ENCODE results near the gene HMG20A. TPM values are rescaled to one million over a fixed set of nuclear protein-coding genes. Genes with fewer than 3 reads are reported as not detected.

Gene HMG20A
- polyA plus RNA-seq (2011; rRNA removed) (31.0 and 40.1 TPM in 2 replicates), polyA minus RNA-seq (2011; rRNA and poly(A)+ RNA removed) (34.6 and 48.6 TPM in 2 replicates)

- CTCF ChIA-PET = interaction anchor here (1.3 to 2.5 kb wide), 4 partner anchors 13 to 122 kb away, joined by 3 to 9 read pairs (median 6); no protein-coding TSS in a partner anchor
- POLR2A ChIA-PET = no interaction called here
- peak; percentile 52 for DNase-seq (ENCODE audit: low read depth)
- TF ChIP-seq, protein P1, sequence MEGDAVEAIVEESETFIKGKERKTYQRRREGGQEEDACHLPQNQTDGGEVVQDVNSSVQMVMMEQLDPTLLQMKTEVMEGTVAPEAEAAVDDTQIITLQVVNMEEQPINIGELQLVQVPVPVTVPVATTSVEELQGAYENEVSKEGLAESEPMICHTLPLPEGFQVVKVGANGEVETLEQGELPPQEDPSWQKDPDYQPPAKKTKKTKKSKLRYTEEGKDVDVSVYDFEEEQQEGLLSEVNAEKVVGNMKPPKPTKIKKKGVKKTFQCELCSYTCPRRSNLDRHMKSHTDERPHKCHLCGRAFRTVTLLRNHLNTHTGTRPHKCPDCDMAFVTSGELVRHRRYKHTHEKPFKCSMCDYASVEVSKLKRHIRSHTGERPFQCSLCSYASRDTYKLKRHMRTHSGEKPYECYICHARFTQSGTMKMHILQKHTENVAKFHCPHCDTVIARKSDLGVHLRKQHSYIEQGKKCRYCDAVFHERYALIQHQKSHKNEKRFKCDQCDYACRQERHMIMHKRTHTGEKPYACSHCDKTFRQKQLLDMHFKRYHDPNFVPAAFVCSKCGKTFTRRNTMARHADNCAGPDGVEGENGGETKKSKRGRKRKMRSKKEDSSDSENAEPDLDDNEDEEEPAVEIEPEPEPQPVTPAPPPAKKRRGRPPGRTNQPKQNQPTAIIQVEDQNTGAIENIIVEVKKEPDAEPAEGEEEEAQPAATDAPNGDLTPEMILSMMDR (IDR thresholded peaks at IDR 0.05; ENCODE audit: insufficient read depth, low read depth, low read length) = no peak
- Histone ChIP-seq H3K27me3 (ENCODE audit: control insufficient read depth, insufficient read depth, low read length) (no peaks in the 10 kb centered on the region), H3K36me3 (ENCODE audit: control insufficient read depth, insufficient read depth, low read length) (no peaks in the 10 kb centered on the region), H3K4me3 (ENCODE audit: low read depth, low read length) (peak within 1 kb of the TSS; percentile 97)
These were observed at the start of gene HMG20A for GRCh38 chr15:77420610-77421369. TSS of gene HMG20A (plus strand) at chr15:77420888. CDS start at chr15:77458408, 37,520 bp downstream.

DNA sequence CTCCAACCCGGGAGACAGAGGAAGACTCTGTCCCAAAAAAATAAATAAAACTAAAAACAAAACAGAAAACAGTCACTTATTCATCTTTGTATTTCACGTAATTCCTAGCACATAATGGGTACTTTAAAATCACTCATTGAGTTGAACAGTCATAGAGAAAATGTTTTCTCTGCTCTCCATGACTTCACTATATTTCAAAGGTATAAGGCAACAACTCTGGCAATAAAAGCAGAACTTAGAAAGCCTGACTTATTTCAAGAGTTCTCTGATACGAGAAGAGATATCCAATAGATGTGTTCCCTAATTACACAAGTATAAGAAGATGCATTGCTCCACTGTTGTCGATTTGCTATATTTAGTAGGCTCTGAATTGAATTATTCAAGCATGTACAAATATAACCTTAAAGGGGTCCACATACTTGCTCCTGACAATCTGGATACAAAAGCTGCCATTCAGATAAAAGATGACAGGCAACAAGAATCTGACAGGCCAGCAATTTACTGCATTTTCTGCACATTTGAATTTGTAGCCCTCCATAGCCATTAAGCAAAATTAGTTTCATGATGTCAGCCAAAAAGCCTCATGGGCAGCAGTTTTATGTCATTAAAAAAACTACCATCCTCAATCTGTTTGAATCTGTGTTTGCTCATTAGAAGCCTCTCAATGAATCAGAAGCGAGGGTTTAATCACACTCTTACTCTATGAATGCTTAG is 48.7 kb upstream of the HMG20A start:
- Histone ChIP-seq H3K4me3 (ENCODE audit: low read depth, low read length) (no peak overlapping the region), H3K36me3 (ENCODE audit: control insufficient read depth, insufficient read depth, low read length) (no peaks in the 10 kb centered on the region), H3K27me3 (ENCODE audit: control insufficient read depth, insufficient read depth, low read length) (no peaks in the 10 kb centered on the region)
- ChIA-PET CTCF (no interaction called here), POLR2A (no interaction called here)
- TF ChIP-seq, protein P1 (IDR thresholded peaks at IDR 0.05; ENCODE audit: insufficient read depth, low read depth, low read length) = no peak
- DNase-seq (ENCODE audit: low read depth) = no peak

DNA sequence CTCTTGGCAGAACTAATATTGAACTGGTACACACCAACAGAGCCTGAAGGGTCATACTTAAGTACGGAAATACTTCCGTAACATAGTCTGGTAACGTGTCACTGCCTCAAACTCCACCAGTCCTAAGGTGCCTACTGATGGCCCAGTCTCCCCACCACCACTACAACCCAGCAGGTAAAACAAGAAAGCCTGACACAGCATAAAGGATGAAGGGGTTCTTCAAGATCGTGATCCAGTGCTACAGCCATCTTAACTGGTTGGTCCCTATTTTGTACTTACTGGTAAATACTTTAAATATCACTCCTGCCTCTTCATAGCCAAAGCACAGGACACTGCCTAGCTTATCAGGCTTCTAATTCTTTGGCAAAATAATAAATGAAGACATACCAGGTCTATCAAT is 47.2 kb upstream of the HMG20A start:
- DNase-seq (ENCODE audit: low read depth) = no peak
- ChIA-PET POLR2A (no interaction called here), CTCF (no interaction called here)
- Histone ChIP-seq H3K4me3 (ENCODE audit: low read depth, low read length) (no peak overlapping the region), H3K27me3 (ENCODE audit: control insufficient read depth, insufficient read depth, low read length) (no peaks in the 10 kb centered on the region), H3K36me3 (ENCODE audit: control insufficient read depth, insufficient read depth, low read length) (no peaks in the 10 kb centered on the region)
- TF ChIP-seq, protein P1 (IDR thresholded peaks at IDR 0.05; ENCODE audit: insufficient read depth, low read depth, low read length) = no peak

GRCh38 chr15:77375133-77375532 is 45.6 kb upstream of the HMG20A start:
- CTCF ChIA-PET = interaction anchor here (0.7 to 1.2 kb wide), 2 partner anchors 12 to 168 kb away, joined by 3 read pairs; no protein-coding TSS in a partner anchor
- POLR2A ChIA-PET = no interaction called here
- no peak for DNase-seq (ENCODE audit: low read depth)
- Histone ChIP-seq H3K27me3 (ENCODE audit: control insufficient read depth, insufficient read depth, low read length) (no peaks in the 10 kb centered on the region), H3K36me3 (ENCODE audit: control insufficient read depth, insufficient read depth, low read length) (no peaks in the 10 kb centered on the region), H3K4me3 (ENCODE audit: low read depth, low read length) (no peak overlapping the region)
- TF ChIP-seq, protein P1 (IDR thresholded peaks at IDR 0.05; ENCODE audit: insufficient read depth, low read depth, low read length) = no peak

GRCh38 chr15:77376770-77377169 is 43.9 kb upstream of the HMG20A start:
- TF ChIP-seq, protein P1 (IDR thresholded peaks at IDR 0.05; ENCODE audit: insufficient read depth, low read depth, low read length) = no peak
- Histone ChIP-seq H3K27me3 (ENCODE audit: control insufficient read depth, insufficient read depth, low read length) (no peaks in the 10 kb centered on the region), H3K4me3 (ENCODE audit: low read depth, low read length) (no peak overlapping the region), H3K36me3 (ENCODE audit: control insufficient read depth, insufficient read depth, low read length) (no peaks in the 10 kb centered on the region)
- ChIA-PET POLR2A (interaction anchor here (0.7 kb wide), 1 partner anchor 34 kb away, joined by 3 read pairs; no protein-coding TSS in a partner anchor), CTCF (no interaction called here)
- DNase-seq (ENCODE audit: low read depth) = no peak
